Raji (cell line): ENCODE measurements around the gene MSH4.

ENCODE experiments used
- POLR2A ChIP-seq: IDR thresholded peaks from 2 replicates; pipeline ENCODE4 v1.6.1; 2011; ENCODE audit warnings: low read depth, low read length, control low read depth; ENCODE audit not compliant: insufficient read depth

Gene MSH4

GRCh38 chr1:75795703-75796193 is 934 bp upstream of the MSH4 start:
- TF ChIP-seq POLR2A = no peak

- TF ChIP-seq POLR2A = no peak
Measured at GRCh38 chr1:75797273-75797588, 549 bp downstream of the MSH4 start.

GRCh38 chr1:75797606-75798216 is 1.0 kb downstream of the MSH4 start:
- no peak for TF ChIP-seq POLR2A

- TF ChIP-seq POLR2A = no peak
Measured at GRCh38 chr1:75808921-75809320, 12.2 kb downstream of the MSH4 start.

- no peak for TF ChIP-seq POLR2A
Measured at GRCh38 chr1:75811211-75811981, 14.7 kb downstream of the MSH4 start.

DNA sequence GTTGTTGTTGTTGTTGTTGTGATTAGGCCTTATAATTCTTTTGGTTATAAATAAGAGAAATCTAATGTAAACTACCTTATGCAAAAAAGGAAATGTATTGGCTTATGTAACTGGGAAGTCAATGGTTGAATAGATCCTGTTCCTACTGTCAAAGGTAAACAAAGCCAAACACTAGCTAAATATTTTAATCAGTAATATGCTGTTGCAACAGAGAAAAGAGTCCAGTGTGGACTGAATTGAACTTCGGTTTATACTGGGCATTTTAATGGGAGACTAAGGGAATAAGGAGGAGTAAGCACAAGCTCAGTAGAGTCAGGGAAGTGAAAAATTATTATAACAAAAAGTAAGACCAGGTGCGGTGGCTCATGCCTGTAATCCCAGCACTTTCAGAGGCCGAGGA is 15.4 kb downstream of the MSH4 start:
- no peak for TF ChIP-seq POLR2A

- no peak for TF ChIP-seq POLR2A
Measured at GRCh38 chr1:75836528-75837100, 39.9 kb downstream of the MSH4 start.

GRCh38 chr1:75838079-75838478 is 41.4 kb downstream of the MSH4 start:
- no peak for TF ChIP-seq POLR2A

DNA sequence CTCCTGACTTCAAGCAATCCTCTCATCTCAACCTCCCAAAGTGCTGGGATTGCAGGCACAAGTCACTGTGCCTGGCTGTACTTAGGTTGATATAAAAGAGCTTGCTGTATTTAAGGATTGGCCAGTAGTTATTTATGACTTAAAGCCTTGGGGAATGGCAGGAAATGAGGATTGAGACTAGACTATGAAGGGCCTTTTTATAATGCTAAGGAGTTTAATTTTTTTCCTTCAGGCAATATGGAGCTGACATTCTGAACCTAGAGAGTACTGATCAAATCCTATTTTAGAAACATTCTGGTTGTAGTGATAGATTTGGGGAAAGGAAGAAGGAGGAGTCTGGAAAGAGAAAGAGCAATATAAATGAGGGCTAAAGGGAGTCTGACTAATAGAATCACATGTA is 44.7 kb downstream of the MSH4 start:
- TF ChIP-seq POLR2A = no peak

- no peak for TF ChIP-seq POLR2A
Measured at GRCh38 chr1:75845576-75845975, 48.9 kb downstream of the MSH4 start.

DNA sequence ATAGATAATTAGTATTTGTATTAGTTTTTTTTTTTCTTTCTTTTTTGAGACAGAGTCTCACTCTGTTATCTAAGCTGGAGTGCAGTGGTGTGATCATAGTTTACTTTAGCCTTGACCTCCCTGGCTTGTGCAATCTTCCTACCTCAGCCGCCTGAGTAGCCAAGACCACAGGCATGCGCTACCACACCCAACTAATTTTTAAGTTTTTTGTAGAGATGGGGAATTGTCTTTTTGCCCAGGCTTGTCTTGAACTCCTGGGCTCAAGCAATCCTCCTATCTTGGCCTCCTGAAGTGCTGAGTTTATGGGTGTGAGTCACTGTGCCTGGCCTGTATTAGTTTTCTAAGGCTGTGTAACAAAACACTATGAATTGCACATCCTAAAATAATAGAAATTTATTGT is 58.3 kb downstream of the MSH4 start:
- TF ChIP-seq POLR2A = no peak

DNA sequence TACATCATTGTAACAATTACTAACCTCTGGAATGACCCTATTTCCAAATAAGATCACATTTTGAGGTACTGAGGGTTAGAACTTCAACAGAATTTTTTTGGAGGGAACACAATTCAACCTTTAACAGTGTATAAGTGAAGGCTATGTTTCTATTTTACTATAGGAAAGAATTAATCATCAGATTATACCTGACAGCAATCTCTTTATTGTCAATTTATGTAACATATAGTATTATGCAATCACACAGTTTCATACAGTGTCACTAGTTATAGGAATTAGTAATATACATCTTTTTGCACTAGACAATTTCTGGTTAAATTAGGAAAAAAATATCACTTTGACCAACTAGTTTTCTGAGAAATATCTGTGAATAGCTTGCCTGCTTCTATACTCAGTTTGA is 59.1 kb downstream of the MSH4 start:
- TF ChIP-seq POLR2A = no peak

GRCh38 chr1:75861831-75862230 is 65.1 kb downstream of the MSH4 start:
- no peak for TF ChIP-seq POLR2A

DNA sequence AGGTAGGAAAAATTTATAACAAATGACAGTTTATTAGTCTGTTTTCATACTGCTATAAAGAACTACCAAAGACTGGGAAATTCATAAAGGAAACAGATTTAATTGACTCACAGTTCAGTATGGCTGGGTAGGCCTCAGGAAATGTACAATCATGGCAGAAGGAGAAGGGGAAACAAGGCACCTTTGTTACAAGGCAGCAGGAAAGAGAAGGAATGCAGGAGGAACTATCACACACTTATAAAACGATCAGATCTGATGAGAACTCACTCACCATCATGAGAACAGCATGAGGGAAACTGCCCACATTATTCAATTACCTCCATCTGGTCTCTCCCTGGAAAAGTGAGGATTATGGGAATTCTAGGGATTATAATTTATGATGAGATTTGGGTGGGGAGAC is 74.3 kb downstream of the MSH4 start:
- no peak for TF ChIP-seq POLR2A

DNA sequence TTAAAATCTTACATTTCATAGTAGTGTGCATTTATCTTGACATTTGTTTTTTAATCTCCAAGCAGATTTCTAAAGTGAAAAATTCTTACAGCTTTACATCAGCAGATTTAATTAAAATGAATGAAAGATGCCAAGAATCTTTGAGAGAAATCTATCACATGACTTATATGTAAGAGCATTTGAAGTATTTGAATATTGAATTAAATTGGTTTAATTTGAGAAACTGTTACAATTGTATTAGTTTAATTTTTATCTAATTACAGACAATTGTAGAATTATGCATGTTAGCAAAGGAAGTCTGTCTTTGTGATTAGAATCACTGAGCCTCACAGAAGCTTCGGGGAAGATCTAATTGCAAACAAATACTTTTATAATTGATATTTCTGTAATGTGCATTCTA is 83.3 kb downstream of the MSH4 start:
- no peak for TF ChIP-seq POLR2A

DNA sequence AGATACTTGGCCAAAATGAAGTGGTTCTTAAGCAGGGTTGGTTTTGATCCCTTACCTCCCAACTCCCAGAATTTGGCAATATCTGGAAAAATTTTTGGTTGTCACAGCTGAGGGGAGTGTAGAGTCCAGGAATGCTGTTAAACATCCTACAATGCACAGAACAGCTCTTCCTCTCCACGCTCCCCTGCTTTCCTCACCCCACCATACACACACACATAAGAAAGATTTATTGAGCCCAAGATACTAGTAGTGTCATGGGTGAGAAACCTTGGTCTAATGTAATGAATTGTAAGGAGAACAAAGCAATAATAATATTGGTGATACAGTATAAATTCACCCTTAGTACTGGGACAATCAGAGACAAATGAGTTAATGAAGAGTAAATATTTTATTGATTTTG is 87.8 kb downstream of the MSH4 start:
- no peak for TF ChIP-seq POLR2A
